HepG2 (cell line): ENCODE data around the gene C2orf42. TPM values are rescaled to one million over a fixed set of nuclear protein-coding genes. Genes with fewer than 3 reads are reported as not detected.

ENCODE experiments used
- ATAC-seq: fragments of 200-7000 bp; cut with Tn5 transposase; 3 replicates; pipeline ENCODE4 v1.9.1; 2020; ENCODE audit warnings: mild to moderate bottlenecking, moderate library complexity
- BruUV-seq: library from RNA; stranded (reverse); fragments of 400-500 nt; replicated peaks from 2 replicates; lab custom pipeline; 2021; lab: Mats Ljungman, UMichigan
- CTCF ChIA-PET: fragments of 300-600 bp; formaldehyde crosslinking; extraction: SDS; loops from one replicate; lab custom pipeline; 2021; ENCODE audit warnings: low total read pairs, inconsistent platforms, low intra/inter-chr PET ratio; lab: Yijun Ruan, JAX
- POLR2A ChIA-PET: fragments of 350-600 bp; sonication (Branson Sonifier 250); formaldehyde crosslinking; loops from one replicate; lab custom pipeline; 2020; ENCODE audit warnings: antibody characterized with exemption, inconsistent platforms; lab: Yijun Ruan, JAX
- DNase-seq: peaks from one replicate; pipeline ENCODE4 v3.0.0-alpha.2; 2015; ENCODE audit warnings: low spot score
- FAIRE-seq: peaks from 3 replicates; lab custom pipeline; 2011; peaks lifted over from hg19 to GRCh38; lab: Jason Lieb, UNC
- H2AFZ ChIP-seq: one replicate; pipeline ENCODE4 v1.6.1; 2011; ENCODE audit warnings: low read length, inconsistent platforms
- H3K27ac ChIP-seq: fragments of 300-600 bp; 3 replicates; pipeline ENCODE4 v1.8.0; 2011; ENCODE audit warnings: mixed run types, mild to moderate bottlenecking, mixed read lengths, low read length, inconsistent platforms; ENCODE audit not compliant: insufficient read depth; ENCODE audit errors: extremely low read length
- H3K27me3 ChIP-seq, 2 experiments: fragments of 200-600 bp in 1 of 2; 2 replicates in 1 of 2; 3 replicates in 1 of 2; pipeline versions ENCODE4 v1.6.0 to v1.8.0; 2011; ENCODE audit warnings: low read length in 2 of 2, mild to moderate bottlenecking in 2 of 2, moderate library complexity in 2 of 2, inconsistent platforms in 1 of 2; ENCODE audit not compliant: insufficient read depth in 2 of 2, control insufficient read depth in 1 of 2
- H3K36me3 ChIP-seq, 2 experiments: fragments of 200-600 bp in 1 of 2; replicated peaks in 1 of 2; 2 replicates in 1 of 2; 3 replicates in 1 of 2; pipeline versions ENCODE4 v1.5.1 to v1.8.0; 2011; ENCODE audit warnings: low read length in 2 of 2, inconsistent platforms in 1 of 2; ENCODE audit not compliant: insufficient read depth in 2 of 2, control insufficient read depth in 1 of 2
- H3K4me1 ChIP-seq: 2 replicates; pipeline ENCODE4 v1.5.1; 2012; ENCODE audit warnings: low read length, inconsistent platforms; ENCODE audit not compliant: insufficient read depth
- H3K4me2 ChIP-seq: 2 replicates; pipeline ENCODE4 v1.6.0; 2011; ENCODE audit warnings: low read depth, low read length, inconsistent platforms
- H3K4me3 ChIP-seq, 3 experiments: fragments of 200-600 bp in 1 of 3; sonication (generic), shearing (Covaris generic) in 1 of 3; replicated peaks in 1 of 3; 2 replicates each; pipeline ENCODE4 v1.5.1; 2011 to 2016; ENCODE audit warnings: low read length in 3 of 3, inconsistent platforms in 2 of 3, low read depth in 2 of 3, mild to moderate bottlenecking in 2 of 3, control low read depth in 1 of 3, mixed read lengths in 1 of 3; ENCODE audit not compliant: insufficient read depth in 1 of 3
- H3K79me2 ChIP-seq: one replicate; pipeline ENCODE4 v1.6.1; 2011; ENCODE audit warnings: low read length, inconsistent platforms; ENCODE audit not compliant: insufficient read depth
- H3K9ac ChIP-seq: 2 replicates; pipeline ENCODE4 v1.6.0; 2011; ENCODE audit warnings: mild to moderate bottlenecking, low read depth, low read length, inconsistent platforms; ENCODE audit not compliant: insufficient read depth
- H3K9me3 ChIP-seq: 2 replicates; pipeline ENCODE4 v1.5.1; 2012; ENCODE audit warnings: mild to moderate bottlenecking, low read length
- H4K20me1 ChIP-seq: 2 replicates; pipeline ENCODE4 v1.6.0; 2011; ENCODE audit warnings: inconsistent platforms, mild to moderate bottlenecking, low read length, moderate library complexity; ENCODE audit not compliant: insufficient read depth
- ETV5 ChIP-seq: IDR thresholded peaks from 2 replicates; pipeline ENCODE4 v1.6.1; 2018; ENCODE audit warnings: missing biosample characterization, missing genetic modification reagents, inconsistent platforms, borderline replicate concordance
- RXRA ChIP-seq: sonication (generic); formaldehyde crosslinking; IDR thresholded peaks from 2 replicates; pipeline ENCODE4 v1.5.1; 2020; ENCODE audit warnings: missing genetic modification reagents
- SRSF9 ChIP-seq: fragments of 200-400 bp; formaldehyde crosslinking; IDR thresholded peaks from 2 replicates; pipeline ENCODE4 v1.6.1; 2018; ENCODE audit warnings: borderline replicate concordance, mild to moderate bottlenecking, low read depth, low read length; ENCODE audit not compliant: insufficient read depth, poor library complexity, severe bottlenecking
- ZNF136 ChIP-seq: sonication (generic); formaldehyde crosslinking; IDR thresholded peaks from 2 replicates; pipeline ENCODE4 v1.8.1; 2022; ENCODE audit warnings: low read depth, mild to moderate bottlenecking, moderate library complexity, missing genetic modification reagents
- ZNF292 ChIP-seq: sonication (generic); formaldehyde crosslinking; IDR thresholded peaks from 2 replicates; pipeline ENCODE4 v1.8.1; 2022; ENCODE audit warnings: mild to moderate bottlenecking, low read depth, missing genetic modification reagents, borderline replicate concordance
- ZNF343 ChIP-seq: sonication (generic); formaldehyde crosslinking; IDR thresholded peaks from 2 replicates; pipeline ENCODE4 v1.4.0; 2020; ENCODE audit warnings: mild to moderate bottlenecking, missing genetic modification reagents
- WGBS: methylation state at CpG from one replicate; pipeline ENCODE4 v1.1.6; 2017; ENCODE audit warnings: low lambda C conversion rate; 5-methylcytosine and 5-hydroxymethylcytosine counted together
- in situ Hi-C: cut with HindIII; loops from 2 replicates; pipeline ENCODE4 v1.10.0; 2017; ENCODE audit warnings: low pct_unique_long_range_greater_than_20kb; ENCODE audit not compliant: extremely low pct_ligation_motif_present
- intact Hi-C: fragments of 100-400 bp; cut with micrococcal nuclease; formaldehyde crosslinking; loops from one replicate; pipeline ENCODE4 v1.10.0; 2022; ENCODE audit not compliant: unreplicated experiment
- polyA plus RNA-seq, 8 experiments: library from polyadenylated mRNA; depleted of rRNA in 3 of 8; stranded (reverse) in 7 of 8; unstranded in 1 of 8; fragments of >200 nt; fragmentation: Illumina TruSeq in 4 of 8; extraction: Trizol in 4 of 8; gene quantifications; 2 replicates each; pipeline versions ENCODE4 v1.2.1 to v1.2.3, GENCODE V29; 2011 to 2016; ENCODE audit warnings: low read depth in 4 of 8, missing spikeins in 1 of 8, mixed read lengths in 1 of 8; ENCODE audit not compliant: insufficient read depth in 1 of 8
- total RNA-seq, 5 experiments: library from RNA; depleted of rRNA; stranded (reverse); fragments of >200 nt; fragmentation: Illumina TruSeq; extraction: Trizol; gene quantifications; 2 replicates each; pipeline ENCODE4 v1.2.3, GENCODE V29; 2016; ENCODE audit warnings: low read depth in 1 of 5
- TF ChIP-seq, protein P1 (sequence below): sonication (generic); formaldehyde crosslinking; IDR thresholded peaks from 2 replicates; pipeline ENCODE4 v1.8.0; 2022; ENCODE audit warnings: mild to moderate bottlenecking, missing genetic modification reagents; ENCODE audit not compliant: insufficient replicate concordance
- TF ChIP-seq, protein P2 (sequence below): sonication (generic); formaldehyde crosslinking; IDR thresholded peaks from 2 replicates; pipeline ENCODE4 v1.4.0; 2020; ENCODE audit warnings: mild to moderate bottlenecking, missing genetic modification reagents

C2orf42 gene
- total and polyA plus RNA-seq, 2 of the 13 experiments (the other 11 are each of a cell fraction or from before 2014, with no cell fraction given): 9.3 to 9.9 TPM

DNA sequence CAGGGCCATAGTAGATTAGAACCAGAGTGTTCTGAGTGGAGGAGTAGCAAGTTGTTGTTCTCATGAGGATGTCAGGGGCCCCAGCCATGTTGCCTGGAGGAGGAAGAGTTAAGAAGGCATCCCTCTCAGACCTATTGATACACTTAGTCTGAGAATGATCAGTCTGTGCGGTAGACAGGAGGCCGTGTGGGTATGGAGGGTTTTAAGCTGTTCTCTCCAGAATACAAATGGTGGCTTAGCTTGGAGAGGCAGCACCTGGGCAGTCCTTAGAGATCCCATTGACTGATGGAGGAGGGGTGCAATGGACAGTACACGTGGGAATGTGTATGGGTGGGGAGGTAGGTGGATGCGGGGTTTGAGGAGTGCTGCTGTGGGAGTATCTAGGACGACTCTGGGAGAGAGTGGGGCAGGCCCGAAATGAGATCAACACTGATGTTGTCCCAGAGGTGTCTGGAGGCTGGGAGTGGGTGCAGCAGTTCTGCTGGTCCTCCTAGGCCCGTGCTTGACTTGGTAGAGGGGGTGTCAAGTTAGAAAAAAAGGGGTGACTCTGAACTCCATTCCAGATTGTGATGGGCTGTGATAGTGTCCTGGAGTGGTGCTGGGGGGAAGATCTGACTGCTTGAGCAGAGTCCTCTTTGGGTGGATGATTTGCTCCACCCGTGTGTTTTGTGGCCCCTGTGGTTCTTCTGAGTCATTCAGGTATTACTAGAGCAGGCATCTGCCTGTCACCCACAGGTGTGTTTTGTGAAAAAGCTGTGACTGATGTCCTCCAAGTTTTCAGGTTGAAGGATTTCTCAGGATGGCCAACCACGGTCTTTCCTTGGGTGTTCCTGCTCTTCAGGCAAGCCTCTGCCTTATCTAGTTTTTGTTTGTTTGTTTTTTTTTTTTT lies 44.7 kb downstream of the C2orf42 start (continued):
- TF ChIP-seq, protein P1, sequence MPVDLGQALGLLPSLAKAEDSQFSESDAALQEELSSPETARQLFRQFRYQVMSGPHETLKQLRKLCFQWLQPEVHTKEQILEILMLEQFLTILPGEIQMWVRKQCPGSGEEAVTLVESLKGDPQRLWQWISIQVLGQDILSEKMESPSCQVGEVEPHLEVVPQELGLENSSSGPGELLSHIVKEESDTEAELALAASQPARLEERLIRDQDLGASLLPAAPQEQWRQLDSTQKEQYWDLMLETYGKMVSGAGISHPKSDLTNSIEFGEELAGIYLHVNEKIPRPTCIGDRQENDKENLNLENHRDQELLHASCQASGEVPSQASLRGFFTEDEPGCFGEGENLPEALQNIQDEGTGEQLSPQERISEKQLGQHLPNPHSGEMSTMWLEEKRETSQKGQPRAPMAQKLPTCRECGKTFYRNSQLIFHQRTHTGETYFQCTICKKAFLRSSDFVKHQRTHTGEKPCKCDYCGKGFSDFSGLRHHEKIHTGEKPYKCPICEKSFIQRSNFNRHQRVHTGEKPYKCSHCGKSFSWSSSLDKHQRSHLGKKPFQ (CRISPR knock-in tag): no peak
- no peak for TF ChIP-seq ETV5 (CRISPR knock-in tag)

DNA sequence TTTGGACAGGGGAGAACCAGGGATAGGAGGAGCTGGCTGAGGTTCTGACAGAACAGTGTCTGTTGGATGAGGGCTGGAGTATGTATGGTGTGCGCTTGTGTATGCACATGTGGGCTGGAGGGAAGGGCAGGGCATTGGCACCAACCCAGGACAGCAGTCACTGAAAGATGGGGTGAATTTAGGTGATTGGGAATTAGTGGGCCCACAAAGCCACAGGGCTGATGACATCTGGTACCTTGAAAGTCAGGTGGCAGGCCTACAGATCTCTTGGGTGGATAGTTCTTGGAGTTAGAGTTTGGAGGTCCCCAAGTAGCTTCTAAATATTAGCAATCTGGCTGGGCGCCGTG lies 45.7 kb downstream of the C2orf42 start:
- Histone ChIP-seq H3K9me3 (no peaks in the 10 kb centered on the region), H3K36me3 (peaks cover 2 to 4% of the 10 kb centered on the region in 2 experiments; a peak in 3 of 5 replicates), H3K4me3 (no peak overlapping the region), H2AFZ (no peak overlapping the region), H3K9ac (no peak overlapping the region), H3K79me2 (peaks cover 8% of the 10 kb centered on the region), H3K4me1 (peaks cover 44% of the 10 kb centered on the region), H3K27me3 (no peaks in the 10 kb centered on the region), H3K27ac (no peak overlapping the region), H4K20me1 (no peaks in the 10 kb centered on the region), H3K4me2 (no peak overlapping the region)
- BruUV-seq: no TSS peak
- intact Hi-C loops: no loop called here
- CTCF ChIA-PET: no interaction called here
- ATAC-seq (no peak), DNase-seq (no peak), FAIRE-seq (no peak)
- TF ChIP-seq RXRA (CRISPR knock-in tag) (no peak), ZNF292 (CRISPR knock-in tag) (no peak), ZNF343 (CRISPR knock-in tag) (no peak), SRSF9 (no peak), ZNF136 (no peak)
- TF ChIP-seq, protein P2, sequence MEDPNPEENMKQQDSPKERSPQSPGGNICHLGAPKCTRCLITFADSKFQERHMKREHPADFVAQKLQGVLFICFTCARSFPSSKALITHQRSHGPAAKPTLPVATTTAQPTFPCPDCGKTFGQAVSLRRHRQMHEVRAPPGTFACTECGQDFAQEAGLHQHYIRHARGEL (CRISPR knock-in tag): no peak
- POLR2A ChIA-PET: interaction anchor here (0.7 to 10.5 kb wide), 6 partner anchors 36 to 318 kb away, joined by 3 to 124 read pairs (median 86); partner anchors contain the start of genes C2orf42, MXD1 and PCBP1
- 92% methylated on average over 3 of the region's 3 CpGs for WGBS
- in situ Hi-C loops: no loop called here
